K562 (cell line): Measurements from ENCODE around the gene TTC13. TPM values are rescaled to one million over a fixed set of nuclear protein-coding genes. Genes with fewer than 3 reads are reported as not detected.
"Not testable (repeated sequence)": the region's sequence is repeated elsewhere in the genome, so short reads cannot be mapped to it uniquely, and the experiment has no call there.

Experiments used
- CXXC5 ChIP-seq: fragments of 250-450 bp; sonication (Bioruptor Pico); IDR thresholded peaks from 2 replicates; pipeline ENCODE4 v1.8.0; 2022; ENCODE audit warnings: inconsistent platforms, mild to moderate bottlenecking, moderate library complexity
- DPF2 ChIP-seq: fragments of 450-650 bp; IDR thresholded peaks from 2 replicates; pipeline ENCODE4 v1.6.1; 2016
- ESRRA ChIP-seq: fragments of 450-650 bp; IDR thresholded peaks from 2 replicates; pipeline ENCODE4 v1.6.1; 2014; ENCODE audit warnings: low read depth, mild to moderate bottlenecking, moderate library complexity, borderline replicate concordance
- FOSL1 ChIP-seq: fragments of 200-800 bp; sonication (Bioruptor generic); conservative IDR thresholded peaks from 2 replicates; pipeline ENCODE4 v1.6.1; 2016; ENCODE audit warnings: missing genetic modification characterization, missing compliant biosample characterization
- FOXK2 ChIP-seq, 2 experiments: fragments of 450-650 bp; IDR thresholded peaks in 1 of 2; conservative IDR thresholded peaks in 1 of 2; 2 replicates each; pipeline ENCODE4 v1.6.1; 2016; ENCODE audit warnings: low read depth in 2 of 2, mild to moderate bottlenecking in 1 of 2
- HDGF ChIP-seq: fragments of 450-650 bp; IDR thresholded peaks from 2 replicates; pipeline ENCODE4 v1.6.1; 2016
- HMBOX1 ChIP-seq: sonication (generic); IDR thresholded peaks from 2 replicates; pipeline ENCODE4 v1.6.1; 2016
- KLF6 ChIP-seq: fragments of 250-450 bp; sonication (Bioruptor Pico); IDR thresholded peaks from 2 replicates; pipeline ENCODE4 v1.4.0; 2020; ENCODE audit warnings: mild to moderate bottlenecking, moderate library complexity, borderline replicate concordance
- POLR2AphosphoS5 ChIP-seq: IDR thresholded peaks from 2 replicates; pipeline ENCODE4 v1.6.1; 2011; ENCODE audit warnings: mild to moderate bottlenecking, low read depth, low read length, moderate library complexity; ENCODE audit not compliant: control insufficient read depth, insufficient read depth
- SMAD3 ChIP-seq: fragments of 450-650 bp; formaldehyde crosslinking; conservative IDR thresholded peaks from 2 replicates; pipeline ENCODE4 v1.4.0; 2020; ENCODE audit warnings: mild to moderate bottlenecking
- SMARCC2 ChIP-seq: fragments of 450-650 bp; IDR thresholded peaks from 2 replicates; pipeline ENCODE4 v1.6.1; 2017; ENCODE audit warnings: antibody characterized with exemption, moderate library complexity, mild to moderate bottlenecking, low read depth
- TEAD4 ChIP-seq, 2 experiments: sonication (generic) in 1 of 2; formaldehyde crosslinking in 1 of 2; IDR thresholded peaks; 2 replicates each; pipeline versions ENCODE4 v1.6.1 to v1.8.0; 2012 to 2022; ENCODE audit warnings: borderline replicate concordance in 1 of 2, inconsistent platforms in 1 of 2, low read length in 1 of 2, mild to moderate bottlenecking in 1 of 2, missing genetic modification reagents in 1 of 2
- VEZF1 ChIP-seq: fragments of 200-800 bp; sonication (Bioruptor generic); IDR thresholded peaks from 2 replicates; pipeline ENCODE4 v1.6.1; 2017; ENCODE audit warnings: missing genetic modification characterization, missing compliant biosample characterization
- polyA plus RNA-seq, 8 experiments: library from polyadenylated mRNA; depleted of rRNA in 4 of 8; stranded (reverse) in 5 of 8; unstranded in 3 of 8; fragments of >200 nt; fragmentation: Nextera tagmentation in 2 of 8; fragmentation: Illumina TruSeq in 1 of 8; extraction: Ambion mirVana in 2 of 8; extraction: Trizol in 1 of 8; gene quantifications; 2 replicates each; pipeline versions ENCODE4 v1.2.1 to v1.2.3, GENCODE V29; 2011 to 2014; ENCODE audit warnings: inconsistent platforms in 1 of 8, missing spikeins in 1 of 8
- total RNA-seq, 7 experiments: library from RNA; depleted of rRNA in 6 of 7; stranded (reverse); fragments of >200 nt in 6 of 7; fragmentation: Illumina TruSeq in 2 of 7; extraction: Trizol in 2 of 7; gene quantifications; 2 replicates each; pipeline versions ENCODE4 v1.2.1 to v1.2.3, GENCODE V29; 2011 to 2021; ENCODE audit warnings: low replicate concordance in 1 of 7
- TF ChIP-seq, protein P1 (sequence below): sonication (generic); formaldehyde crosslinking; IDR thresholded peaks from 2 replicates; pipeline ENCODE4 v1.8.0; 2023; ENCODE audit warnings: mild to moderate bottlenecking, missing genetic modification reagents
- TF ChIP-seq, protein P2 (sequence below), 2 experiments: fragments of 250-450 bp in 1 of 2; fragments of 450-650 bp in 1 of 2; sonication (Bioruptor Pico) in 1 of 2; IDR thresholded peaks; 2 replicates each; pipeline versions ENCODE4 v1.6.1 to v1.8.0; 2016 to 2021; ENCODE audit warnings: mild to moderate bottlenecking in 2 of 2, moderate library complexity in 2 of 2, missing compliant biosample characterization in 1 of 2, missing genetic modification characterization in 1 of 2
- TF ChIP-seq, protein P3 (sequence below), 2 experiments: fragments of 450-650 bp; IDR thresholded peaks; 2 replicates each; pipeline ENCODE4 v1.6.1; 2016

Gene TTC13
- total and polyA plus RNA-seq, 9 of the 15 experiments (the other 6 are each of a cell fraction or from before 2014, with no cell fraction given) = 1.7 to 13.8 (median 9.6) TPM

- TF ChIP-seq, protein P1, sequence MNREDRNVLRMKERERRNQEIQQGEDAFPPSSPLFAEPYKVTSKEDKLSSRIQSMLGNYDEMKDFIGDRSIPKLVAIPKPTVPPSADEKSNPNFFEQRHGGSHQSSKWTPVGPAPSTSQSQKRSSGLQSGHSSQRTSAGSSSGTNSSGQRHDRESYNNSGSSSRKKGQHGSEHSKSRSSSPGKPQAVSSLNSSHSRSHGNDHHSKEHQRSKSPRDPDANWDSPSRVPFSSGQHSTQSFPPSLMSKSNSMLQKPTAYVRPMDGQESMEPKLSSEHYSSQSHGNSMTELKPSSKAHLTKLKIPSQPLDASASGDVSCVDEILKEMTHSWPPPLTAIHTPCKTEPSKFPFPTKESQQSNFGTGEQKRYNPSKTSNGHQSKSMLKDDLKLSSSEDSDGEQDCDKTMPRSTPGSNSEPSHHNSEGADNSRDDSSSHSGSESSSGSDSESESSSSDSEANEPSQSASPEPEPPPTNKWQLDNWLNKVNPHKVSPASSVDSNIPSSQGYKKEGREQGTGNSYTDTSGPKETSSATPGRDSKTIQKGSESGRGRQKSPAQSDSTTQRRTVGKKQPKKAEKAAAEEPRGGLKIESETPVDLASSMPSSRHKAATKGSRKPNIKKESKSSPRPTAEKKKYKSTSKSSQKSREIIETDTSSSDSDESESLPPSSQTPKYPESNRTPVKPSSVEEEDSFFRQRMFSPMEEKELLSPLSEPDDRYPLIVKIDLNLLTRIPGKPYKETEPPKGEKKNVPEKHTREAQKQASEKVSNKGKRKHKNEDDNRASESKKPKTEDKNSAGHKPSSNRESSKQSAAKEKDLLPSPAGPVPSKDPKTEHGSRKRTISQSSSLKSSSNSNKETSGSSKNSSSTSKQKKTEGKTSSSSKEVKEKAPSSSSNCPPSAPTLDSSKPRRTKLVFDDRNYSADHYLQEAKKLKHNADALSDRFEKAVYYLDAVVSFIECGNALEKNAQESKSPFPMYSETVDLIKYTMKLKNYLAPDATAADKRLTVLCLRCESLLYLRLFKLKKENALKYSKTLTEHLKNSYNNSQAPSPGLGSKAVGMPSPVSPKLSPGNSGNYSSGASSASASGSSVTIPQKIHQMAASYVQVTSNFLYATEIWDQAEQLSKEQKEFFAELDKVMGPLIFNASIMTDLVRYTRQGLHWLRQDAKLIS (CRISPR knock-in tag) = peak; percentile 73; the same call in 1 of the 2 replicates
- TF ChIP-seq FOXK2 (conservative IDR thresholded peaks at IDR 0.05 in 1 of 2, IDR thresholded peaks at IDR 0.05 in 1 of 2; ENCODE audit: low read depth in 2 of 2) (peak; percentile 32 to 52; a peak in 3 of 4 replicates), DPF2 (peak; percentile 82), FOSL1 (tag) (peak; percentile 70), SMARCC2 (peak; percentile 75), HDGF (peak; percentile 55; the same call in 1 of the 2 replicates), ESRRA (peak; percentile 57; the same call in 1 of the 2 replicates), SMAD3 (0 out of 2 replicates have a peak, but pooled peaks have one; percentile 26), KLF6 (CRISPR knock-in tag) (peak; percentile 55; the same call in 1 of the 2 replicates), CXXC5 (peak; percentile 39), HMBOX1 (peak; percentile 59), VEZF1 (CRISPR knock-in tag) (peak; percentile 47), TEAD4 (IDR thresholded peaks at IDR 0.05; ENCODE audit: low read length) (peak; percentile 75), POLR2AphosphoS5 (peak; percentile 46; the same call in 1 of the 2 replicates)
- TF ChIP-seq, protein P2, sequence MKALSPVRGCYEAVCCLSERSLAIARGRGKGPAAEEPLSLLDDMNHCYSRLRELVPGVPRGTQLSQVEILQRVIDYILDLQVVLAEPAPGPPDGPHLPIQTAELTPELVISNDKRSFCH (CRISPR knock-in tag; IDR thresholded peaks at IDR 0.05) = not testable (repeated sequence)
- TF ChIP-seq, protein P2 (tag; IDR thresholded peaks at IDR 0.05) = peak; percentile 50
- TF ChIP-seq, protein P3, sequence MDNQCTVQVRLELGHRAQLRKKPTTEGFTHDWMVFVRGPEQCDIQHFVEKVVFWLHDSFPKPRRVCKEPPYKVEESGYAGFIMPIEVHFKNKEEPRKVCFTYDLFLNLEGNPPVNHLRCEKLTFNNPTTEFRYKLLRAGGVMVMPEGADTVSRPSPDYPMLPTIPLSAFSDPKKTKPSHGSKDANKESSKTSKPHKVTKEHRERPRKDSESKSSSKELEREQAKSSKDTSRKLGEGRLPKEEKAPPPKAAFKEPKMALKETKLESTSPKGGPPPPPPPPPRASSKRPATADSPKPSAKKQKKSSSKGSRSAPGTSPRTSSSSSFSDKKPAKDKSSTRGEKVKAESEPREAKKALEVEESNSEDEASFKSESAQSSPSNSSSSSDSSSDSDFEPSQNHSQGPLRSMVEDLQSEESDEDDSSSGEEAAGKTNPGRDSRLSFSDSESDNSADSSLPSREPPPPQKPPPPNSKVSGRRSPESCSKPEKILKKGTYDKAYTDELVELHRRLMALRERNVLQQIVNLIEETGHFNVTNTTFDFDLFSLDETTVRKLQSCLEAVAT (IDR thresholded peaks at IDR 0.05) = peak in 1 of 2 experiments; percentile 51; a peak in 2 of 4 replicates
- TF ChIP-seq TEAD4 (CRISPR knock-in tag; IDR thresholded peaks at IDR 0.05; ENCODE audit: borderline replicate concordance) = not testable (repeated sequence)
These were observed 6.2 kb upstream of the TTC13 start (continued) for GRCh38 chr1:230984622-230985515.
